ENCODE measurements around the gene RAB30.

Gene RAB30

GRCh38 chr11:83007909-83008580 is 63.7 kb downstream of the RAB30 start:
- no peak for DNase-seq

- no peak for DNase-seq
These were observed 64.2 kb downstream of the RAB30 start for GRCh38 chr11:83007477-83007876.

GRCh38 chr11:83006877-83007330 is 64.8 kb downstream of the RAB30 start:
- DNase-seq: peak; percentile 40

GRCh38 chr11:83004746-83005556 is 66.7 kb downstream of the RAB30 start:
- peak; percentile 21 for DNase-seq

DNA sequence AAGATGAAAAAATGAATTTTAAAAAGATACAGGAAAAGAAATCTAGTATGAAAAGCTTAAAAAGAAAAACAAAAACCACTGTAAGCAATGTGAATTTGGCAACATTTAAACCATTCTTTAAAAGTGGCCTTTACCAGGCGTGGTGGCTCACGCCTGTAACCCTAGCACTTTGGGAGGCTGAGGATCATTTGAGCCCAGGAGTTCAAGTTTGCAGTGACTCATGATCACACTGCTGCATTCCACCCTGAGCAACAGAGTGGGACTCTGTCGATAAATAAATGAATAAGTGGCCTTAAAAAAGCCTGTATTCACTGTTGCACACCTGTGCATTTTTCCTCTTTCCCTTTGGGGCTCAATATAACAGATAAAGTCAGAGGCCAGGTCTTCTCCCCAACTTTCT is 69.2 kb downstream of the RAB30 start:
- DNase-seq: no peak

DNA sequence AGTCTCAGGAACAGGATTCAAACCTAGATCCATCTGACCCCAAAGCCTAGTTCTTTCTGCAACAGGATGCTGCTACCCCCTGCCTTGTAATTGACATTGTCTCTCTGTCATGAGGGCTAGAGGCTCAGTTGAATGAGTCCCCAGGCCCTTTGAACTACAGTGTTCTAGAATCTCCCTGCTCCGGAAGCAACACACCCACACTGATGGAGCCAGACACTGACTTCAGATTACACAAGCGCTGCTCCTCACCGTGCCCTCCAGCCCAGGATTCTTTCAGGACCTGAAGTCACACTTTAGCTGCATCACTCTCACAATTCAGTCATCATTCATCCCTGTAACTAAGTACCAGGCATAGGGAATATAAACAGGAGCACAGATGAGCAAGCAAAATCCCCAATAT is 69.6 kb downstream of the RAB30 start:
- DNase-seq: peak; percentile 34

DNA sequence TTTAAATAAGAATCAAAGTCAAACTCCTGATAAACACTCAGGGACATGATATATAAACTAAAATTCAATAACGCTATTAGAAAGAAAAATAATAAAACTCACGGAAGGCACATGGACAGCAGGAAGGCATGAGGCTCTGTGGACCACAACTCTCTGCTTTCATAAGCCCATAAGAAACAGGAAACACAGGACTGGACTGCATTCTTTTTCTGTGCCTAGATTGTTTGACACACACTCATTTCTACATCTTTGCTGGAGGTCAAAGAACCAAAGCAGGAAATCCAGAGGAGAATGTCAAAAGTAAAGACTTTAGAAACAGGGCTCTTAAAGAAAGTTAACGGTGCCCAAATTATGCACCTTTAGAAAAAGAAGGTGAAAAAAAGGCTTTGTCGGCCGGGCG is 71.3 kb downstream of the RAB30 start:
- no peak for DNase-seq

DNA sequence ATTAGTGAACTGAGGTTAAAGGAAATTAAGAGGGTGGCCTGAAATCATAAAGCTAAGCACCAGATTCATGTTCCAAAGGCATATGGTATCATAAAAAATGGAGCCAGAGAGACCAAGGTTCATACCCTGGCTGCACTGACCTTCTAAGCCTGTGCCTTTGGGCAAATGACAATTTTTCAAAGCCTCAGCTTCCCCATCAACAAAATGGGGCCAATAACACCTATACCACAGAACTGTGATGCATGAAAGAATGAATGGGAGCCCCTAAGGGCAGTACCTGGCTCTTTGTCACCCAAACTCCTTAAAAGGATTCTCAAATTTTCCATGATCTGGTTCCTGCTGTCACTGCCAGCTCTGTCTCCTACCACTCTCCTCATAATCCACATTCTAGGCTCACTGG is 72.5 kb downstream of the RAB30 start:
- no peak for DNase-seq

DNA sequence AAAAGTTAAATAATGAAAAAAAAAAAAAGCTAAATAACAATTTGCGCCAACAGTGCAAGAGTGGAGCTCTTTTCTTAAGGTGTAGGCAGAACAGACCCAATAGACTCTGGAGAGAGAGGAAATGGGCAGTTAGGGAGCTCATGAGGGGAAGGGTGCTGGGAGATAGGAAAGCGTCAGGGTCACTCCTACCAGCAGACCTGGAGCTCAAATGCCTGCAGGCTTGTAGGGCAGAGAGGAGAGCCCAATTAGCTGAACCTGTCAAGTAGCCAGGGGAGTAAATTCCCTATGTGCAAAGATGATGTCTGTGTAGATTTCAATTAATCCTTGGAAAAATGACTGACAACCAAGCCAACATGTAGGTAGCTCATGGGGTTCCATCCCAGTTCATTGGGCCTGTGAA is 73.0 kb downstream of the RAB30 start:
- DNase-seq: no peak

GRCh38 chr11:82996966-82997606 is 74.6 kb downstream of the RAB30 start:
- peak; percentile 57 for DNase-seq

DNA sequence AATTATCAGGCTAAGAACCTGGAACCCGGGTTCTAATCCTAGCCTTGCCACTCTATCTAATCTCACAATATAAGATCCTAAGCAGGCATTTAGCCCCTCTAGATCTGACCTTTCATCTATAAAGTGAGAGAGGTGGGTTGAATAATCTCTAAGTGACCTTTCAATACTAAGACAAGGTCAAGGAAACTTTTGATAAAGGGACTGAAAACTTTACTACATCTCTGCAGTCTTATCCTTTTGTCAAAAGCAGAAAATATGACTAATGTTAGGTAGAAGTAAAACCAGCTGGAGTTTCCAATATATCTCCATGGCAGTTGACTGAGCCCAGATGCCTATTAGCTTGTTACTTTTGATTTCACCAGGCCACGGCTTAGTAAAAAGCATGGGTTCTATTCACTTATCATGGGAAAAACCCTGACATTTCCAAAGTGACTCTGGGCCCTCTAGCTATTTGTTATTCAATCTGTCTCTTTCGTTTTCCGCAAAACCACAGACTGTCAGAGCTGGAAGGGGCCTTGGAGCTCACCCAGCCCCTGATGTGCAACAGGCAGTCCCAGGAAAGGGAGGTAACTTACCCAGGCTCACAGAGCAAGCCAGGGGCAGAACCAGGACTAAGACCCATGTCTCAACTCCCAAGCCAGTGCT is 75.8 kb downstream of the RAB30 start:
- DNase-seq: peak; percentile 19

DNA sequence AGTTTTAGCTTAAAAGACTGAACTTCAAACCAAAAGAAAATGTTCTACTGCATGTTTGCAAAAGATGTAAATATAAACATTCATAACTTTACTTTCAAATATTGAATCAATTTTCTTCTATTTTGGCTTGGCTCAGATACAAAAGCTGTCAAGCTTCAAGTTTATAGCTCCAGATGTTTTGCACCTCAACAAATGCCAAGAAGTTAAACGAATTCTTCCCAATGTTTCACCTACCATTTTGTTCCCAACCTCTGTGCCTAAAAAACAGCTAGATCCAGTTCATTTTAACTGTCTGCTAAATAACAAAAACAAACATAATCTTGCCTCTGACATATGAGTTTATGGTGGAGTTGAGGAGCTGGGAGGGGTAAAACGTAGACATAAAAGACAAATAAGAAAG is 76.5 kb downstream of the RAB30 start:
- DNase-seq: no peak

DNA sequence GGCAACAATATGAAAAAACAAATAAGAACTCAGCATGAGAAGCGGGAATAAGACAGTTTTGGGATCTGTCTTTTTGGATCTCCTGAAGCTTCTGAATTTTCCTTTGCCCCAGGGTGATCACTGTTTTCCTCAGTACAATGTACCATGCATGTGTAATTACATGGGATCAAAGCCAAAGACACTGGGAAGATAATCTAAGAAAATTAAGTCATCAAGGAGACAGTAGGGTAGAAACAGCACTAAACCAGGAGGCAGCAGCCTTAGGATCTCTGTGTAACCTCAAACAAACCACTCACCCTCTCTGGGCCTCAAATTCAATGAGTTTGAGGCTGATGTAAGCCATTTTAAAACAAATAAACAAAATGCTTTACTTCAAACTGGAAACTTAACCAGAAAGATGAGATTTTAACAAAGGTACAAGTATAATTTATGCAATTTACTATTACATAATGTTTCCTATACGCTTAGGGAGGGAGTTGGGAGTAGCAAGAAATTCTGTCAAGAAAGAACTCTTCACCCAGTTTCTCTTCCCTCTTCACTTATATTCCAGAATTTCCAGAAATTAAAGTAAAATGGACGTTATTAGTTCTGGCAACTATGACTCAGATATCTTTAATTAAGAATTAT is 77.0 kb downstream of the RAB30 start:
- DNase-seq: no peak

- DNase-seq: no peak
These were observed 79.5 kb downstream of the RAB30 start for GRCh38 chr11:82992223-82992622.

- DNase-seq: no peak
These were observed 81.9 kb downstream of the RAB30 start for GRCh38 chr11:82989628-82990404.

GRCh38 chr11:82988936-82989627 is 82.6 kb downstream of the RAB30 start:
- DNase-seq: no peak

DNA sequence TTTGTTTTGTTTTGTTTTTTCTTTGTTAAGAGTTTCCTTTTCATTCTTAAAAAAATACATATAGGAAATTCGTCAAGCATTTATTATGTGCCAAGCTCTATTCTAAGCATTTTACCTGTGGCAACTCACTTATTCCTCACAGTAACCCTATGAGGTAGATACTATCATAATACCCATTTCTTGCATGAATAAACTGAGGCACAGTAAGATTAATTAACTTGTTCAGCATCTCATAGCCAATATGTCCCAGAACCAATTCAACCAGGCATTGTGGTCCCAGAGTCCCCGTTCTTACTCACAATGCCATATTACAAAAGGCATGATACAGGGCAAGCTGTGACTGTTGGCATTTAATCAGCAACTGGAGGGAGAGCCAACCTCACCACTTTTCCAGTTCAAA is 83.7 kb downstream of the RAB30 start:
- no peak for DNase-seq

DNA sequence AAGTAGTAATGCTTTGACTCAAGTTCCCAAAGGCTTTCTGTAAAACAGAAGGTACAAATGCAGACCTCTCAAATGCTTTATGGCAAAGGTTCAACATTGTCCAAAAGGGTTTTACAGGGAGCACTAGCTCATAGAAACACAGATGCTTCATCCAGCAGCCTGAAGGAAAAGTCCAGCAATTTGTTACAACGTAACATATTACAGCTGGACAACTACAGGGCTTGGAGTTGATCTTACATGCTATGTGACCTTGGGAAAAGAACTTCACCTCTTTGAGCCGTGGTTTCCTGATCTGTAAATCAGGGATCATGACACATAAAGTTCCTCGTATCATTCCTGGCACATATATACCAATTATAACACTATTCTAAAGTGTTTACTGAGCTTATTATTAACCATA is 85.3 kb downstream of the RAB30 start:
- DNase-seq: no peak

DNA sequence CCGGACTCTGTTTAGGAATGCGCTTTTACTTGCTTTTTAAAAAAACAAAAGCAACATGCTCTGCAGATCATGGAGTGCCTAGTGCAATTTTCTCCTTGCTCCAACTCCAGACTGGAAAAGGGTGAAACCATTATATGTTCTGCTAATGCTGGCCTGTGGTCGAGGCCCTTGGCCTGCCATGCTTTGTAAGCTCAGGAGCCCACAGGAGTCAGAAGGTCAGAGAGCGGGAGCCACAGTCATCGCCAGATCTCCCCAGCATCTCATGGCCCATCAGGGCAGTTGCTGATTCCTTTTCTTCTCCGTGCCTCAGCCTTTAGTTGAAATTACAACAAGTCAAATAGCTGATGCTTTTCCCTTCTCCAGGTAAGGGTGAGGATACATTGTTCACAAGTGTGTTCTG is 89.8 kb downstream of the RAB30 start:
- DNase-seq: no peak

GRCh38 chr11:82980947-82981346 is 90.8 kb downstream of the RAB30 start:
- no peak for DNase-seq

DNA sequence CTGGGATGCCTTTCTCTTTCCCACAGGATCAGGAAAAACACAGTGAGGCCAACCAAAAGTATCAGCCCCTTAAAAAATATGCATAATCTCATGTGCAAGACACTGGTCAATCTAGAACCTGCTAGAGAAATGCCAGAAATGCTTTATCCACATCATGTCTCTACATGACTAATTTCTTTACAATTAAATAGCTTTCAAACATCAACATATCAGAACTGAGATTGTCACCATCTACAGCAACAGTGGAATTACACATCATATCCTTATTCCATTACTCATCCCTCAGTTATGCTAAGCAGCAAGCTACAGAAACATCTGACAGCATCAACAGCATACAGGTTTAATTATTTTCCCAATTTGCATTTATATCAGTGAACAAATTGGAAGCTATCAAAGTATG is 91.4 kb downstream of the RAB30 start:
- DNase-seq: no peak

DNA sequence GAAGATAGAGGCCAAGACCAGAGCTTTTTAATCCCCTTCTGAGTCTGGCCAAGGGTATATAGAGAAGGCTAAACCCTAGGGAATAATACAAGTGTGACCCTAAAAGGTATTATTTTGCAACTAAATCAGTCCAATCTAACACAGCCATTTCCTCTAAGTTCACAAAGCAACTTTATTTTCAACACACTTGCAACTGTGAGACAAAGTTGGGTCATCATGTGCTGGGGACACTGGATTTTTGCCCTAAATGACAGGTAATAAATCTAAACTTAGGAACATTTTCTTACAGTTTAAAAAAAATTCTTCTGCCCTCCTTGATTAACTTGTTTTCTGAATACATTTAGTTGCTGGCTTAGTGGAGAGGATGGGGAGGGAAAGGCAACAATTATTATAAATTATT is 91.9 kb downstream of the RAB30 start:
- DNase-seq: no peak
